Subcutaneous adipose tissue (tissue), 4 donors: Measurements from ENCODE around the gene SHF. TPM values are rescaled to one million over a fixed set of nuclear protein-coding genes. Genes with fewer than 3 reads are reported as not detected.

Source experiments
- total RNA-seq, 4 donors: library from RNA; depleted of rRNA; stranded (reverse); fragments of >200 nt; gene quantifications; one replicate each; pipeline ENCODE4 v1.1.0, GENCODE V29; 2016
- TF ChIP-seq, protein P1 (sequence below): fragments of 450-650 bp; IDR thresholded peaks from one replicate; pipeline ENCODE4 v1.5.1; 2016; ENCODE audit warnings: low read depth, mild to moderate bottlenecking, control low read depth, antibody characterized with exemption, moderate library complexity

Gene SHF
- total RNA-seq, 4 donors from 2014 or later = 0.33 to 7.5 (median 3.7) TPM

DNA sequence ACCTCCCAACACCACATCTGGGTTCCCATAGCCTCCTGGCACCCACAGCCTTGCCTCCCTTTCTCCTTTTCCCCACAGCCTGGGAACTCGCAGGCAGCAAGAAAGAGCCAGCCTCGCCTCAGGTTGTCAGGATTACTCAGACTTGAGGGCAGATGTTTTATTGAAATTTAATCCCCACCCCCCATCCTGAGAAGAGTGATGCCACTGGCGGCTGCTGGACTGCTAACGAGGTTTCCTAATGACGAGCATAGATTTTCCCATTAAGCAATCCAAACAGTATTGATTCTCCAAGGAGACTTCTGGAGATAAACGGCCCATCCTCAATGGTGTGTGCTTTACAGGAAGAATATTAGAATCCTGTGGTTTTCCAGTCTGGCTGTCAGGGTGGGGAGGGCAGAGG lies 13.7 kb downstream of the SHF start:
- TF ChIP-seq, protein P1, sequence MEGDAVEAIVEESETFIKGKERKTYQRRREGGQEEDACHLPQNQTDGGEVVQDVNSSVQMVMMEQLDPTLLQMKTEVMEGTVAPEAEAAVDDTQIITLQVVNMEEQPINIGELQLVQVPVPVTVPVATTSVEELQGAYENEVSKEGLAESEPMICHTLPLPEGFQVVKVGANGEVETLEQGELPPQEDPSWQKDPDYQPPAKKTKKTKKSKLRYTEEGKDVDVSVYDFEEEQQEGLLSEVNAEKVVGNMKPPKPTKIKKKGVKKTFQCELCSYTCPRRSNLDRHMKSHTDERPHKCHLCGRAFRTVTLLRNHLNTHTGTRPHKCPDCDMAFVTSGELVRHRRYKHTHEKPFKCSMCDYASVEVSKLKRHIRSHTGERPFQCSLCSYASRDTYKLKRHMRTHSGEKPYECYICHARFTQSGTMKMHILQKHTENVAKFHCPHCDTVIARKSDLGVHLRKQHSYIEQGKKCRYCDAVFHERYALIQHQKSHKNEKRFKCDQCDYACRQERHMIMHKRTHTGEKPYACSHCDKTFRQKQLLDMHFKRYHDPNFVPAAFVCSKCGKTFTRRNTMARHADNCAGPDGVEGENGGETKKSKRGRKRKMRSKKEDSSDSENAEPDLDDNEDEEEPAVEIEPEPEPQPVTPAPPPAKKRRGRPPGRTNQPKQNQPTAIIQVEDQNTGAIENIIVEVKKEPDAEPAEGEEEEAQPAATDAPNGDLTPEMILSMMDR = no peak

DNA sequence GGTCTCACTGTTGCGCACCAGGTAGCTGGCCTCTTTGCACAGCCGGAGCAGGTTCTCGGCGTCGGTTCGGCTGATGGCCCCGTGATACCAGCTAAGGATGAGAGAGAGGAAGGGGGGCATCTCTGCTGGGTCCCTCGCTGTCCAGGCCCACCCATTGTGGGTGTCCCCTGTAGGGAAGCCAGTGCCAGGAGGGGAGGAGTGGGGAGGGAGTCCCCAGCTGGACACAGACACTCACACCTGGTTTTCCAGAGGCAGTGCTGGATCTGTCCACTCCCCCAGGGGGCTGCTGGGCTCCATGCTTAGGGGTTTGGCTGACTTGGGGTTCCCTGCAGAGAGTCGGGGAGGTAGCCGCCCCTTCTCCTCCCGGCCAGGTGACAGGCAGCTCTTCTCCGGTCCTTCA lies 15.9 kb downstream of the SHF start:
- TF ChIP-seq, protein P1 = no peak

DNA sequence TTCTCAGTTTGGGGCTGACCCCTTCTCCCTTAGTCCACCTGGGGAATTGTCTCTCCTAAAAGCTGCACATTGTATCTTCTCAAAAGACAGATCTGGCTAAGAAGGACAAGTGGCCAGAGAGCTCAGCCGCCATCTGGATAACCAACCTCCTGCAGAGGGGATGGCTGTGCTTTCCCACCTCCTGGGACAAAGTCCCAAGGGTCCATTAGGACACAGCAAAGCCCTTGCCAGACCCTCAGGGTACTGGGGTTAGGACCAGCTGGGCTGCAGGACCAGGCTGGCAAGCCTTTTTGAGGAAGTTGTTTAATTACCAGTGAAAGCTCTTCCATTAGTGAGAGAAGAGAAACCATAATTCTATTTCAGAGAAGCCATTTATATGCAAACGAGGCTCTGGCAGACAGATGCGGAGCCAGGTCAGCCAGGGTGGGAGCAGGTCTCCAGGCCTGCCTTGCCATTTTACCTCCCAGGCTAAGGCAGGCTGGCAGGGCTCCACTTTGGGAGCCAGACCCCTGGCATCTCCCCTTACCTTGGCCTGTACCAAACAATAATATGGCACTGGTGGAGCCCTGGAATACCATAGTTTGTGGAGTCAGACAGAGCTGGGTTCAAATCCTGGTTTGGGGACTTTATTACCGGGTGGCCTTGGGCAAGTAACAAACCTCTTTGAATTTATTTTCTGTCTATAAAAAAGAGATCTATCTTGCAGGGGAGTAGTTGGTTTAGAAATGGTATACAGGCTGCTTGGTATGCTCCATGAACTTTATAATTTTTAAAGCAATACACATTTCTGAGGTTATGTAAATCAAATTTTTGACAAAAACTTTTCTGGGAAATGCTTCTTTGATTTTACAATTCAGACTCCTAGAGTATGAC lies 17.9 kb downstream of the SHF start:
- TF ChIP-seq, protein P1 = no peak

DNA sequence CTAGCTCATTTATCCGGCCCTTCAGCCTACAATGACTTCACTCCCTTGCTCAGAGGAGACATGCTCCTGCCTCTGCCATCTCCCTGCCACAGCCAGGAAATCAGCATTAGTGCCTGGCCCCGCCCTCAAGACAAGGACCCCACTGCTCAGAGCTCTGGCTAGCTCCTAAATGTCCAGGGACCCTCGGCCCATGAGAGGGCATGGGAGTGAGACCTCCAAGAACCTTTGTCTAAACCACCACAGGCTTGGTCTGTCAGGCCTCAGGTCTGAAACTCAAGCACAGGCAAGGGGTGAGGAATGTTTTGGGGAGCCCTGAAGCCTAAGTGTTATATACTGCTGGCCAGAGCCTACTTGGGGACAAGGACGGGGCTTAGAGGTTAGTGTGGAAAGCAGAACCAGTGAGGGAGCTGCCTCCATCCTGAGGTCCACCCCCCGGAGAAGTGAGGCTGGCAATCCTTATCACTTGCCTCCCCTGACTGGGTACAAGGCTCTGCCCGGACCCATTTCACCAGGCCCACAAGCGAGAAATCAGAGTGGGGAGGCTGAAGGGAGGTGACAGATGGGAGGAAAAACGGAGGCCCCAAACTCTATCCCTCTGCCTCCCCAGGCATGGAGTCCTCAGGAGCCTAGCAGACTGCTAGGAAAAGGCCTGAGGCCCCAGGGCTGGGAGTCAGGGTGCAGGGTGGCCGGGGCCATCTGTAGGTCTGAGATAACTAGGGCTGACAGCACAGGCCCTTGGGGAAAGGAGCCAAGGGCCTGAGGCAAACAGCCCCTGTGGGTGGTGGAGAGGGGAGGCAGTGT lies 18.8 kb downstream of the SHF start:
- TF ChIP-seq, protein P1 = no peak

DNA sequence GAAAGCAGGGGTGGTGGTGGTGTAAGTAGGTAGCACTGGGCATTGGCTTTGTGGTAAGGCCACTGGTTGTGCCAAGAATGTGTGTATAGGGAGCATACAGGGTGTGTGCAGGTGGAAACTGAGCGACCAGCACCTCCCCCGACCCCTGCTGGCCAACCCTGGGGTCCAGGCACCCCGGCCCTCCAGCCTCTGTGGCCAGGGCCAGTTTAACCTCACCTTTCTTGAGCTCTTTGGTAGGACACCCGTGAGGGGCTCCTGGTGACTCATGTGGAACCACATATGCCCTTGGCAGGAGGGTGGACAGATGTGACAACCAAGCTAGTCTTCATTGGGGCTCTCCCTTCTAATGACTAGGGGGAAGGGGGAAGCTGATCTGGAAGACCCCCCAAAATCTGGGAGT lies 19.5 kb downstream of the SHF start:
- TF ChIP-seq, protein P1 = no peak

DNA sequence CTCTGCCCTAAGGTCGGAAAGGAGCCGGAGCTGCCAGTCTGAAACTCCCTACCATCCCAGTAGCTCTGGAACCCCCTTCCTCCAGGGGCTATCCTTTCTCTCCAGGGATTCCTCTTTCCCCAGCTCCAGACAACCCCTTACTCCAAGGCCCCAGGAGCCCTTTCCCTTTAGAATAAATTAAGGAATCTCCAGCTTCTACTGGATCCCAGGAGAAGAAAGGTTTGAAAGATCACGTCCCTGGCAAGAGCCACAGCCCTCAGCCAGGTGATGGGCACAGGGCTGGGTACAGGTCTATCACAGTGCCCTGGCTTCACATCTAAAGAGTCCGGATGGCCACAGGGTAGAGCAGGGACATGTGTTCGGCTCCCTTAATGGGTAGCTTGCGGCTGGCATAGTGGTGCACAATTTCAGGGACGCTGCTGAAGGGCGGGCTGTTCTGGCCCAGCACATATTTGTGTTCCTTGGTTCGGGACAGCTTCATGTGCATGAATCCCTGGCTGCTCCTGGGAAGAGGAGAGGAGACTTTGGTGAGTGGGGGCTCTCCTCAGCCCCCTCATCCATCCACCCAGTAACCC lies 20.0 kb downstream of the SHF start:
- TF ChIP-seq, protein P1 = no peak
